ENCODE measurements around the gene GLIPR2. TPM values are rescaled to one million over a fixed set of nuclear protein-coding genes. Genes with fewer than 3 reads are reported as not detected.

The GLIPR2 gene
- total and polyA plus RNA-seq, 4 donors, result 17.4 to 112 (median 75.8) TPM

GRCh38 chr9:36211510-36211909 is 75.0 kb downstream of the GLIPR2 start:
- no peak for TF ChIP-seq CTCF (IDR thresholded peaks at IDR 0.05; ENCODE audit: control extremely low read depth, extremely low read depth)
- Histone ChIP-seq H3K36me3 (ENCODE audit: control insufficient read depth in 4 of 4, insufficient read depth in 4 of 4, low read length in 4 of 4) (peaks cover 6 to 55% (median 28%) of the 10 kb centered on the region in 4 donors), H3K9me3 (ENCODE audit: control insufficient read depth in 4 of 4, insufficient read depth in 3 of 4, low read length in 3 of 4) (no peaks in the 10 kb centered on the region), H3K4me3 (no peak overlapping the region), H3K27ac (ENCODE audit: low read depth in 1 of 2, low read length in 1 of 2) (peak overlapping the region in 1 of 2 donors; percentile 26), H3K27me3 (ENCODE audit: control insufficient read depth in 3 of 3, insufficient read depth in 3 of 3, low read length in 2 of 3) (no peaks in the 10 kb centered on the region), H3K9ac (ENCODE audit: insufficient read depth in 1 of 2, low read length in 2 of 2) (no peak overlapping the region), H3K4me1 (ENCODE audit: control insufficient read depth in 5 of 5, insufficient read depth in 5 of 5, low read length in 5 of 5) (peaks cover 0 to 30% (median 3%) of the 10 kb centered on the region in 5 donors)
- ATAC-seq (ENCODE audit: insufficient read depth, low FRiP score) (no peak), DNase-seq (no peak)
- WGBS, 2 donors, result 75 to 78% methylated on average over 7 of the region's 7 CpGs

DNA sequence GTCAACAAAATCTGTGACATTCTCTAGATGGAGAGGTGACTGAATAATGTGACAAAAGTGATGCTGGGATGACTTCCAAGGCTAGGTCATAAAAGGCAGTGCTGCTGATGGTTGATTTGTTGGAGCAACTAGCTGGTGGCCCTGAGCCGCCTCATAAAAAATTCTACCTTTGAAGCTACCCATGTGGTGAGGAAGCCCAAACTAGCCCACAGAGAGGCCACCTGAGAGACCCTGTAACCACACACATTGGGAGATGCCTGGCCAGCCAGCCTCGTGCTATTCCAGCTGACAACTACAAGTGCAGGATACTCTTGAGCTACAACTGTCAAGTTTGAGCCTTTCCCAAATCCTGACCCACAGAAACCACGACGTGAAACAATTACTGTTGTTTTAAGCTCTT is 76.9 kb downstream of the GLIPR2 start:
- no peak overlapping the region for H3K27ac ChIP-seq (ENCODE audit: low read depth in 1 of 2, low read length in 1 of 2)
- H3K36me3 ChIP-seq (ENCODE audit: control insufficient read depth in 4 of 4, insufficient read depth in 4 of 4, low read length in 4 of 4), result peaks cover 9 to 47% (median 37%) of the 10 kb centered on the region in 4 donors
- H3K9ac ChIP-seq (ENCODE audit: insufficient read depth in 1 of 2, low read length in 2 of 2), result no peak overlapping the region
- peaks cover 0 to 21% (median 3%) of the 10 kb centered on the region in 5 donors for H3K4me1 ChIP-seq (ENCODE audit: control insufficient read depth in 5 of 5, insufficient read depth in 5 of 5, low read length in 5 of 5)
- no peaks in the 10 kb centered on the region for H3K27me3 ChIP-seq (ENCODE audit: control insufficient read depth in 3 of 3, insufficient read depth in 3 of 3, low read length in 2 of 3)
- no peak for TF ChIP-seq CTCF (IDR thresholded peaks at IDR 0.05; ENCODE audit: control extremely low read depth, extremely low read depth)
- no peaks in the 10 kb centered on the region for H3K9me3 ChIP-seq (ENCODE audit: control insufficient read depth in 4 of 4, insufficient read depth in 3 of 4, low read length in 3 of 4)
- H3K4me3 ChIP-seq, result no peak overlapping the region
- WGBS, 2 donors, result 79 to 87% methylated on average over 4 of the region's 4 CpGs
- no peak for ATAC-seq (ENCODE audit: insufficient read depth, low FRiP score)
- no peak for DNase-seq

Other genes starting within 250 kb of the GLIPR2 start
- gene HRCT1, start 230.5 kb upstream of the GLIPR2 start, total RNA-seq, result 10 to 100 TPM in 1 of 2 donors, not detected in 1; 14.1 TPM
- gene HRCT1, start 230.5 kb upstream of the GLIPR2 start, polyA plus RNA-seq, result 1 to 10 TPM; 1.7 to 6.3 TPM
- 1 to 10 TPM; 3.7 to 6.7 TPM for gene SPAAR, start 227.2 kb upstream of the GLIPR2 start, total RNA-seq
- gene SPAAR, start 227.2 kb upstream of the GLIPR2 start, polyA plus RNA-seq, result 1 to 10 TPM; 5.7 to 5.8 TPM
- not detected for gene OR2S2, start 178.6 kb upstream of the GLIPR2 start, total RNA-seq
- gene OR2S2, start 178.6 kb upstream of the GLIPR2 start, polyA plus RNA-seq, result not detected
- gene RECK, start 99.8 kb upstream of the GLIPR2 start, total RNA-seq, result 10 to 100 TPM; 16.0 to 19.3 TPM
- 1 to 10 TPM; 4.5 to 8.1 TPM for gene RECK, start 99.8 kb upstream of the GLIPR2 start, polyA plus RNA-seq
- under 1 TPM in 1 of 2 donors, not detected in 1; 0.89 TPM for gene CCIN, start 32.7 kb downstream of the GLIPR2 start, total RNA-seq
- gene CCIN, start 32.7 kb downstream of the GLIPR2 start, polyA plus RNA-seq, result under 1 TPM; 0.12 to 0.15 TPM
- 100 to 1,000 TPM; 143 to 195 TPM for gene CLTA, start 54.2 kb downstream of the GLIPR2 start, total RNA-seq
- 100 to 1,000 TPM; 145 to 269 TPM for gene CLTA, start 54.2 kb downstream of the GLIPR2 start, polyA plus RNA-seq
- gene GNE, start 121.7 kb downstream of the GLIPR2 start, total RNA-seq, result 10 to 100 TPM; 17.1 to 18.4 TPM
- gene GNE, start 121.7 kb downstream of the GLIPR2 start, polyA plus RNA-seq, result 10 to 100 TPM in 1 of 2 donors, 1 to 10 TPM in 1; 5.1 to 10.4 TPM